ENCODE results near the gene SBK1.

GRCh38 chr16:28285649-28286048 is 6.7 kb upstream of the SBK1 start:
- TF ChIP-seq CTCF (conservative IDR thresholded peaks at IDR 0.05) (no peak), ZFX (IDR thresholded peaks at IDR 0.05) (no peak)
